HEK293T (cell line): ENCODE measurements around the gene MGAT5.

Source experiments
- CTCF ChIA-PET: fragments of 350-600 bp; formaldehyde crosslinking; extraction: SDS; loops from one replicate; lab custom pipeline; 2021; ENCODE audit warnings: antibody characterized with exemption, inconsistent platforms; lab: Yijun Ruan, JAX
- POLR2A ChIA-PET: fragments of 350-600 bp; formaldehyde crosslinking; extraction: SDS; loops from one replicate; lab custom pipeline; 2020; ENCODE audit warnings: antibody characterized with exemption, inconsistent platforms; lab: Yijun Ruan, JAX
- DNase-seq: peaks from one replicate; pipeline ENCODE4 v3.0.0; 2012; ENCODE audit warnings: mixed read lengths; ENCODE audit errors: extremely low spot score
- ARNT ChIP-seq: fragments of 450-650 bp; IDR thresholded peaks from 2 replicates; pipeline ENCODE4 v1.6.1; 2017; ENCODE audit warnings: mild to moderate bottlenecking
- BHLHE40 ChIP-seq: fragments of 450-650 bp; IDR thresholded peaks from 2 replicates; pipeline ENCODE4 v1.6.1; 2016; ENCODE audit warnings: mild to moderate bottlenecking, moderate library complexity, borderline replicate concordance
- CTBP1 ChIP-seq: fragments of 450-650 bp; IDR thresholded peaks from 2 replicates; pipeline ENCODE4 v1.6.1; 2016; ENCODE audit warnings: borderline replicate concordance
- ELF4 ChIP-seq: fragments of 450-650 bp; IDR thresholded peaks from 2 replicates; pipeline ENCODE4 v1.6.1; 2017; ENCODE audit warnings: antibody characterized with exemption
- FOXA1 ChIP-seq: fragments of 450-650 bp; IDR thresholded peaks from 2 replicates; pipeline ENCODE4 v1.6.1; 2016; ENCODE audit warnings: mild to moderate bottlenecking
- FOXK2 ChIP-seq: fragments of 450-650 bp; IDR thresholded peaks from 2 replicates; pipeline ENCODE4 v1.6.1; 2016; ENCODE audit warnings: mild to moderate bottlenecking
- FOXM1 ChIP-seq: fragments of 450-650 bp; IDR thresholded peaks from 2 replicates; pipeline ENCODE4 v1.6.1; 2017; ENCODE audit warnings: mild to moderate bottlenecking, borderline replicate concordance
- HDGF ChIP-seq: fragments of 450-650 bp; IDR thresholded peaks from 2 replicates; pipeline ENCODE4 v1.6.1; 2017; ENCODE audit warnings: antibody characterized with exemption, borderline replicate concordance
- L3MBTL2 ChIP-seq: fragments of 450-650 bp; conservative IDR thresholded peaks from 2 replicates; pipeline ENCODE4 v1.6.1; 2016; ENCODE audit warnings: mild to moderate bottlenecking
- LEF1 ChIP-seq: fragments of 450-650 bp; IDR thresholded peaks from 2 replicates; pipeline ENCODE4 v1.6.1; 2017; ENCODE audit warnings: mild to moderate bottlenecking, borderline replicate concordance
- NFRKB ChIP-seq: fragments of 450-650 bp; IDR thresholded peaks from 2 replicates; pipeline ENCODE4 v1.6.1; 2016; ENCODE audit warnings: mild to moderate bottlenecking, moderate library complexity
- PKNOX1 ChIP-seq: fragments of 450-650 bp; IDR thresholded peaks from 2 replicates; pipeline ENCODE4 v1.6.1; 2016
- SP1 ChIP-seq: fragments of 450-650 bp; IDR thresholded peaks from 2 replicates; pipeline ENCODE4 v1.6.1; 2017
- SUZ12 ChIP-seq: fragments of 450-650 bp; IDR thresholded peaks from 2 replicates; pipeline ENCODE4 v1.6.1; 2016; ENCODE audit warnings: mild to moderate bottlenecking
- TARDBP ChIP-seq: fragments of 450-650 bp; IDR thresholded peaks from 2 replicates; pipeline ENCODE4 v1.6.1; 2016
- ZNF384 ChIP-seq: fragments of 450-650 bp; IDR thresholded peaks from 2 replicates; pipeline ENCODE4 v1.6.1; 2016

Gene MGAT5

GRCh38 chr2:134351016-134351415, 97.1 kb downstream of the MGAT5 start:
- CTCF ChIA-PET, result interaction anchor here (0.6 kb wide), 1 partner anchor 29 kb away, joined by 3 read pairs; no protein-coding TSS in a partner anchor
- no peak for TF ChIP-seq BHLHE40
- TF ChIP-seq LEF1, result no peak
- no peak for TF ChIP-seq SUZ12
- no peak for TF ChIP-seq CTBP1
- TF ChIP-seq L3MBTL2, result no peak
- TF ChIP-seq NFRKB, result no peak
- no peak for TF ChIP-seq SP1
- no peak for TF ChIP-seq HDGF
- no peak for TF ChIP-seq ZNF384
- no peak for TF ChIP-seq PKNOX1
- TF ChIP-seq FOXA1, result no peak
- no peak for TF ChIP-seq ARNT
- no peak for TF ChIP-seq FOXM1
- TF ChIP-seq FOXK2, result no peak
- TF ChIP-seq ELF4, result no peak
- TF ChIP-seq TARDBP, result no peak
- no peak for DNase-seq
- POLR2A ChIA-PET, result no interaction called here

GRCh38 chr2:134351899-134352298, 98.0 kb downstream of the MGAT5 start:
- no peak for TF ChIP-seq PKNOX1
- no peak for TF ChIP-seq BHLHE40
- no peak for TF ChIP-seq CTBP1
- no peak for TF ChIP-seq ELF4
- TF ChIP-seq ZNF384, result no peak
- no peak for TF ChIP-seq FOXA1
- no peak for TF ChIP-seq SUZ12
- TF ChIP-seq ARNT, result no peak
- no peak for TF ChIP-seq L3MBTL2
- TF ChIP-seq FOXM1, result no peak
- no peak for TF ChIP-seq LEF1
- no peak for TF ChIP-seq FOXK2
- no peak for TF ChIP-seq NFRKB
- no peak for TF ChIP-seq HDGF
- no peak for TF ChIP-seq TARDBP
- ChIA-PET POLR2A (no interaction called here), CTCF (no interaction called here)
- DNase-seq, result no peak

- TF ChIP-seq HDGF, result no peak
- no peak for TF ChIP-seq NFRKB
- no peak for TF ChIP-seq FOXK2
- TF ChIP-seq BHLHE40, result no peak
- TF ChIP-seq FOXA1, result no peak
- TF ChIP-seq CTBP1, result no peak
- TF ChIP-seq SP1, result no peak
- no peak for TF ChIP-seq LEF1
- TF ChIP-seq PKNOX1, result no peak
- TF ChIP-seq ELF4, result no peak
- no peak for TF ChIP-seq FOXM1
- no peak for TF ChIP-seq SUZ12
- TF ChIP-seq ARNT, result no peak
- no peak for TF ChIP-seq ZNF384
- ChIA-PET CTCF (no interaction called here), POLR2A (no interaction called here)
- DNase-seq, result no peak
These were observed 99.0 kb downstream of the MGAT5 start for GRCh38 chr2:134352844-134353243.

- TF ChIP-seq L3MBTL2 (no peak), ARNT (no peak), FOXM1 (no peak), FOXA1 (no peak), HDGF (no peak), PKNOX1 (no peak), ZNF384 (no peak)
- CTCF ChIA-PET, result no interaction called here
- POLR2A ChIA-PET, result no interaction called here
- no peak for DNase-seq
These were observed 100.7 kb downstream of the MGAT5 start for GRCh38 chr2:134354611-134355010.

- CTCF ChIA-PET, result no interaction called here
These were observed 103.9 kb downstream of the MGAT5 start for GRCh38 chr2:134357814-134358213.

More at GRCh38 chr2:134357814-134358213, 103.9 kb downstream of the MGAT5 start:
- DNase-seq, result no peak
- TF ChIP-seq PKNOX1 (no peak), FOXM1 (no peak), SP1 (no peak), FOXK2 (no peak), HDGF (no peak), FOXA1 (no peak), ELF4 (no peak), CTBP1 (no peak), BHLHE40 (no peak), TARDBP (no peak), ZNF384 (no peak), L3MBTL2 (no peak), SUZ12 (no peak), ARNT (no peak), NFRKB (no peak), LEF1 (no peak)
- POLR2A ChIA-PET, result no interaction called here
